GM10266 (cell line): ENCODE data around the gene CD7.

Experiments
- DNase-seq: peaks from one replicate; pipeline ENCODE4 v3.0.0; 2012; ENCODE audit errors: extremely low spot score
- CTCF ChIP-seq: IDR thresholded peaks from 2 replicates; pipeline ENCODE4 v1.5.1; 2012; ENCODE audit warnings: mild to moderate bottlenecking, low read depth; ENCODE audit not compliant: control insufficient read depth, insufficient read depth; ENCODE audit errors: missing control alignments

Gene CD7

GRCh38 chr17:82328994-82329507 is 11.6 kb upstream of the CD7 start:
- TF ChIP-seq CTCF, result no peak
- DNase-seq, result no peak

- DNase-seq, result no peak
- no peak for TF ChIP-seq CTCF
These were observed 11.0 kb upstream of the CD7 start for GRCh38 chr17:82328141-82328993.

GRCh38 chr17:82327757-82328140 is 10.3 kb upstream of the CD7 start:
- DNase-seq, result no peak
- no peak for TF ChIP-seq CTCF

GRCh38 chr17:82327289-82327688 is 9.9 kb upstream of the CD7 start:
- TF ChIP-seq CTCF, result no peak
- no peak for DNase-seq

- TF ChIP-seq CTCF, result no peak
- no peak for DNase-seq
These were observed 8.1 kb upstream of the CD7 start for GRCh38 chr17:82325286-82326180.

- no peak for TF ChIP-seq CTCF
- DNase-seq, result no peak
These were observed 7.3 kb upstream of the CD7 start for GRCh38 chr17:82324566-82325285.
